Peyer's patch (tissue), 4 donors: ENCODE results near the gene MTLN.

Experiments used
- POLR2A ChIP-seq, 2 donors: fragments of 450-650 bp; IDR thresholded peaks; one replicate each; pipeline ENCODE4 v1.5.1; 2017; ENCODE audit warnings: antibody characterized with exemption in 2 of 2, mild to moderate bottlenecking in 2 of 2, moderate library complexity in 2 of 2
- TF ChIP-seq, protein P1 (sequence below), 6 experiments: fragments of 450-650 bp in 4 of 6; fragments of 200-600 bp in 2 of 6; sonication (generic) in 1 of 6; IDR thresholded peaks; one replicate each; pipeline ENCODE4 v1.5.1; 2017 to 2019; ENCODE audit warnings: antibody characterized with exemption in 6 of 6, mild to moderate bottlenecking in 3 of 6, moderate library complexity in 1 of 6

DNA sequence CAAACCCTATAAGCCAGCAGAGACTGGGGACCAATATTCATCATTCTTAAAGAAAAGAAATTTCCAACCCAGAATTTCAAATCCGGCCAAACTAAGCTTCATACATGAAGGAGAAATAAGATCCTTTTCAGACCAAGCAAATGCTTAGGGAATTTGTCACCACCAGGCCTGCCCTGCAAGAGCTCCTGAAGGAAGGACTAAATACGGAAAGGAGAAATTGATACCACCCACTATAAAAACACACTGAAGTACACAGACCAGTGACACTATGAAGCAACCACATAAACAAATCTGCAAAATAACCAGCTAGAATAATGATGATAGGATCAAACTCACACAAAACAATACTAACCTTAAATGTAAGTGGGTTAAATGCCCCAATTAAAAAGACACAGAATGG lies 29.9 kb downstream of the MTLN start:
- TF ChIP-seq, protein P1, sequence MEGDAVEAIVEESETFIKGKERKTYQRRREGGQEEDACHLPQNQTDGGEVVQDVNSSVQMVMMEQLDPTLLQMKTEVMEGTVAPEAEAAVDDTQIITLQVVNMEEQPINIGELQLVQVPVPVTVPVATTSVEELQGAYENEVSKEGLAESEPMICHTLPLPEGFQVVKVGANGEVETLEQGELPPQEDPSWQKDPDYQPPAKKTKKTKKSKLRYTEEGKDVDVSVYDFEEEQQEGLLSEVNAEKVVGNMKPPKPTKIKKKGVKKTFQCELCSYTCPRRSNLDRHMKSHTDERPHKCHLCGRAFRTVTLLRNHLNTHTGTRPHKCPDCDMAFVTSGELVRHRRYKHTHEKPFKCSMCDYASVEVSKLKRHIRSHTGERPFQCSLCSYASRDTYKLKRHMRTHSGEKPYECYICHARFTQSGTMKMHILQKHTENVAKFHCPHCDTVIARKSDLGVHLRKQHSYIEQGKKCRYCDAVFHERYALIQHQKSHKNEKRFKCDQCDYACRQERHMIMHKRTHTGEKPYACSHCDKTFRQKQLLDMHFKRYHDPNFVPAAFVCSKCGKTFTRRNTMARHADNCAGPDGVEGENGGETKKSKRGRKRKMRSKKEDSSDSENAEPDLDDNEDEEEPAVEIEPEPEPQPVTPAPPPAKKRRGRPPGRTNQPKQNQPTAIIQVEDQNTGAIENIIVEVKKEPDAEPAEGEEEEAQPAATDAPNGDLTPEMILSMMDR (IDR thresholded peaks at IDR 0.05) = no peak
- no peak for TF ChIP-seq POLR2A (IDR thresholded peaks at IDR 0.05)
